GM12873 (cell line): Measurements from ENCODE around the gene ASIC4.

Experiments
- CTCF ChIP-seq: IDR thresholded peaks from 2 replicates; pipeline ENCODE4 v1.5.1; 2012; ENCODE audit warnings: low read depth, mild to moderate bottlenecking, moderate library complexity, low read length, control low read depth; ENCODE audit not compliant: insufficient read depth; ENCODE audit errors: missing control alignments

The ASIC4 gene

GRCh38 chr2:219507581-219508443, 6.5 kb upstream of the ASIC4 start:
- no peak for TF ChIP-seq CTCF

DNA sequence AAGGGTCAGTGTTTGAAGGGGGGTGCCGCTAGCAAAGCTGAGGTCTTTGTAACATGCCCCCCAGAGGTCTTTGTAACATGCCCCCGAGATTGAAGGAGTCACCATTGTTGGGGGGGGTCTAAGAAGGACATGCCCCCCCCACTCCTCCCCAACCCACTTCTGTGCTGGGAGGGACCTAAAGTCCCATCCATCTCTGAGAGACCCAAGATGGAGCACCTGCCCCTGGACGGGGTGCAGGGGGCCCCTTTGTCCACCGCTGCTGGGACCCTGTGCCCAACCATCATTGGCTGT, 5.9 kb upstream of the ASIC4 start:
- TF ChIP-seq CTCF = no peak

GRCh38 chr2:219508971-219509779, 5.1 kb upstream of the ASIC4 start:
- TF ChIP-seq CTCF = no peak

DNA sequence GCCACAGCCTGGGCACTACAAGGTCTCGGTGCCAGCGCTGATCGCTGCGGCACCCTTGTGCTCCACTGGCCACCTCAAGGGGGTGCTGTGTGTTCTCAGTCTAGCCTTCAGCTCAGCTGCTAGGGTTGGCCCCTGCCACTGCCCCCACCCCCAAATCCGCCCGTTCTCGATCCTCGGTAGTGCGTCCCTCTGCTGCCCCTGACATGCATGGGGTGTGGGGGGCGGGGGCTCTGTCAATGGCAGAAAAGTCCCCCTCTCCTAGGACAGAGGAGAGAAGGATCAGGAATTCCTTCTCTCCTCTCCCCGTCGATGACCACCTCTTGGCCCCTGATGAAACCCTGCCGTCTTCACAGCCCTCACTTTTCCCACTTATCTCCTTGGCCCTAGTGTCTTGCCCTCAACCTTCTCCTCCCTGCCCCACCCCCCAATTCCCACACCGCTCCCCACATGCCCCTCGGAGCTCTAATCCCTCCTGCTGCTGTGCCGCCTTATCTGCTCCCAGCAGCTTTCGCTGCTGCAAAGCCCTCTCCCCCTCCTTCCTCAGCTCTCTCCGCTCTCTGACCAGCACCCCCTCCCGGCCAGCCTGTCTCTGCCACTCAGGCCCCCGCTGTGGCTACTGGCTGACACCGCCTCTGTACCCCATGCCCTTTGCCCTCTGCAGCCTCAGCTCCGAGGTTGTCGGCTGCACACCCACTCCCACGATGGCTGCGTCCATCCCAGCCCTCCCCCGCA, 4.3 kb upstream of the ASIC4 start:
- peak; percentile 81 for TF ChIP-seq CTCF

GRCh38 chr2:219510512-219511135, 3.7 kb upstream of the ASIC4 start:
- TF ChIP-seq CTCF = no peak

DNA sequence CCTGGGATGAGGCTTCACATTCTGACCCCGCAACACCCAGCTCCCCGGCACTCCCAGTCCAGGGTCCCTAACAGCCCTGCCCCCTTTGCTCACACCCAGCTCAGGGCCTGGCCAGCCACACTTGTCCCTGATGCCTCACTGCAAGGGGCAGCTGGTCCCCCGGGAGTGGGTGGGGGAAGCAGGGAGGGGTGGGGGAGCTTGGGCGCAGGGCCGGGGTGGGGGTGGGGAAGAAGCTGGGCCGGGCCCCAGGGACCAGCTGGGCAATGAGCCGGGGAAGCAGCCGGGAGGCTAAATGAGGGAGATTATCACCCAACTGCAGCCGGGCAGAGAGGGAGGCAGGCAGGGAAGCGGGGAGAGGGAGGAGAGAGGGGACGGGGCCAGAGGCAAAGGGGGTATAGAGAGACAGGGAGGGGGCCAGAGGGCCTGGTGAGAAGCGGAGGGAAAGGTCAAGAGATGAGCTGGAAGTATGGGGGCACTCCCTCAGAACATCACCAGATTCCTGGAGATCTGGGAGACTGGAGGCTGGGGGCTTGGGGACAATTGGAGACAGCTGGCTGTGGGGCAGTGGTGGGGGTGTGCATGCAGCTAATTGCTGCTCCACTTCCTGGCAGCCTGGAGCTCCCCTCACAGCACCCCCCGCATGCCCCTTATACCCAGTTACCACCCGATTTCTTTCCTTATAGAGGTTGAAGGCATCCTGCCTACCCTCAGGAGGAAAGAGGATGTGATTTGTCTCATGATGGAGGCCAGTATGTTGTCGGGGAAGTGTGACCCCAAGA, 2.5 kb upstream of the ASIC4 start:
- TF ChIP-seq CTCF = no peak
